Upper lobe of right lung (tissue), 1 donor: Measurements from ENCODE around the gene FBXL16. TPM values are rescaled to one million over a fixed set of nuclear protein-coding genes. Genes with fewer than 3 reads are reported as not detected.
A peak's percentile ranks its signal among the peaks of the same experiment; 100 is the strongest.
"Not testable (repeated sequence)": the region's sequence is repeated elsewhere in the genome, so short reads cannot be mapped to it uniquely, and the experiment has no call there.

Source experiments
- ATAC-seq: fragments of 200-7000 bp; cut with Tn5 transposase; one replicate; pipeline ENCODE4 v1.9.1; 2020; ENCODE audit warnings: mild to moderate bottlenecking, moderate library complexity
- DNase-seq: peaks from one replicate; pipeline ENCODE4 v3.0.0-alpha.2; 2020
- H3K27ac ChIP-seq: fragments of 200-600 bp; one replicate; pipeline ENCODE4 v1.8.0; 2022
- H3K27me3 ChIP-seq: fragments of 200-600 bp; one replicate; pipeline ENCODE4 v1.8.0; 2022; ENCODE audit warnings: mild to moderate bottlenecking
- H3K36me3 ChIP-seq: fragments of 200-600 bp; one replicate; pipeline ENCODE4 v1.8.0; 2022
- H3K4me1 ChIP-seq: fragments of 200-600 bp; one replicate; pipeline ENCODE4 v1.8.0; 2022
- H3K4me3 ChIP-seq: fragments of 200-600 bp; one replicate; pipeline ENCODE4 v1.8.0; 2022; ENCODE audit warnings: mild to moderate bottlenecking
- H3K9me3 ChIP-seq: fragments of 200-600 bp; one replicate; pipeline ENCODE4 v1.8.0; 2022
- CTCF ChIP-seq: fragments of 200-600 bp; IDR thresholded peaks from one replicate; pipeline ENCODE4 v1.8.0; 2022; ENCODE audit warnings: antibody characterized with exemption
- intact Hi-C: fragments of 100-400 bp; cut with DNase I; formaldehyde crosslinking; loops from one replicate; pipeline ENCODE4 v1.11.0; 2022
- long read RNA-seq: library from polyadenylated mRNA; unstranded; transcript quantifications from one replicate; pipeline ENCODE4 v2.0.0, GENCODE V29; 2021
- total RNA-seq: library from RNA; stranded (reverse); fragmentation: NEBNext Ultra II Directional; extraction: Animal tissue kit (Norgen Biotek cat#: 25700); gene quantifications from one replicate; pipeline ENCODE4 v1.2.1, GENCODE V29; 2021
- donor health status: DM: no; HTN: yes; CAD: no; lungs with severe emphysema.

The FBXL16 gene
- 3.6 TPM for total RNA-seq
- long read RNA-seq, partial matches to known transcripts: 1 of 17 reads
- long read RNA-seq, other reads (novel, unspliced or antisense): 13 of 17 reads

GRCh38 chr16:705431-706188 is at the start of gene FBXL16:
TSS of gene FBXL16 (minus strand) at chr16:705801. CDS start at chr16:697405, 8,396 bp downstream.
- Histone ChIP-seq H3K4me3 (no peak within 1 kb of the TSS), H3K9me3 (no peaks in the 10 kb centered on the region), H3K36me3 (no peaks in the 10 kb centered on the region), H3K27ac (no peak within 1 kb of the TSS), H3K4me1 (no peaks in the 10 kb centered on the region), H3K27me3 (peaks cover 92% of the 10 kb centered on the region)
- ATAC-seq (no peak), DNase-seq (no peak)
- intact Hi-C loops: no loop called here
- no peak for TF ChIP-seq CTCF

GRCh38 chr16:754656-755055 is 49.1 kb upstream of the FBXL16 start:
- H3K4me3 ChIP-seq: no peak overlapping the region
- no peaks in the 10 kb centered on the region for H3K9me3 ChIP-seq
- no peak overlapping the region for H3K27ac ChIP-seq
- no peaks in the 10 kb centered on the region for H3K4me1 ChIP-seq
- ATAC-seq: peak; percentile 45
- no peak for TF ChIP-seq CTCF
- intact Hi-C loops: no loop called here
- H3K27me3 ChIP-seq: no peaks in the 10 kb centered on the region
- no peaks in the 10 kb centered on the region for H3K36me3 ChIP-seq
- no peak for DNase-seq

GRCh38 chr16:754121-754607 is 48.6 kb upstream of the FBXL16 start:
- ATAC-seq, DNase-seq, H3K9me3 ChIP-seq, H3K36me3 ChIP-seq, H3K4me1 ChIP-seq, H3K4me3 ChIP-seq, intact Hi-C loops, H3K27ac ChIP-seq, H3K27me3 ChIP-seq: not testable (repeated sequence)

- Histone ChIP-seq H3K27me3 (no peaks in the 10 kb centered on the region), H3K4me3 (no peak overlapping the region), H3K4me1 (no peaks in the 10 kb centered on the region), H3K9me3 (no peaks in the 10 kb centered on the region), H3K27ac (no peak overlapping the region), H3K36me3 (no peaks in the 10 kb centered on the region)
- DNase-seq: no peak
- TF ChIP-seq CTCF: no peak
- no peak for ATAC-seq
- intact Hi-C loops: no loop called here
Observed at GRCh38 chr16:752007-752312, 46.4 kb upstream of the FBXL16 start.

- DNase-seq: peak; percentile 68
- no peaks in the 10 kb centered on the region for H3K9me3 ChIP-seq
- no peaks in the 10 kb centered on the region for H3K4me1 ChIP-seq
- intact Hi-C loops: no loop called here
- H3K36me3 ChIP-seq: no peaks in the 10 kb centered on the region
- TF ChIP-seq CTCF: no peak
- no peaks in the 10 kb centered on the region for H3K27me3 ChIP-seq
- peak; percentile 72 for ATAC-seq
- H3K27ac ChIP-seq: no peak overlapping the region
- no peak overlapping the region for H3K4me3 ChIP-seq
Observed at GRCh38 chr16:751152-752006, 45.8 kb upstream of the FBXL16 start.

GRCh38 chr16:750485-750884 is 44.9 kb upstream of the FBXL16 start:
- Histone ChIP-seq H3K27me3 (no peaks in the 10 kb centered on the region), H3K27ac (no peak overlapping the region), H3K4me3 (no peak overlapping the region), H3K4me1 (no peaks in the 10 kb centered on the region), H3K9me3 (no peaks in the 10 kb centered on the region), H3K36me3 (no peaks in the 10 kb centered on the region)
- TF ChIP-seq CTCF: no peak
- intact Hi-C loops: no loop called here
- no peak for ATAC-seq
- DNase-seq: no peak
